PC-9 (cell line): ENCODE results near the gene TSSK6. TPM values are rescaled to one million over a fixed set of nuclear protein-coding genes. Genes with fewer than 3 reads are reported as not detected.

ENCODE experiments used
- BruUV-seq: library from RNA; stranded (reverse); fragments of 400-500 nt; replicated peaks from 2 replicates; lab custom pipeline; 2021; lab: Mats Ljungman, UMichigan
- CTCF ChIA-PET: fragments of 300-600 bp; sonication (Branson Sonifier 250); formaldehyde crosslinking; loops from one replicate; lab custom pipeline; 2022; ENCODE audit warnings: antibody characterized with exemption; lab: Charles Lee
- POLR2A ChIA-PET: fragments of 300-600 bp; sonication (Branson Sonifier 250); formaldehyde crosslinking; loops from one replicate; lab custom pipeline; 2022; ENCODE audit warnings: antibody characterized with exemption; ENCODE audit not compliant: unreplicated experiment; lab: Charles Lee
- DNase-seq, 2 experiments: peaks; one replicate each; pipeline versions ENCODE4 v3.0.0 to v3.0.0-alpha.2; 2015 to 2022; ENCODE audit warnings: mixed read lengths in 1 of 2
- H2AFZ ChIP-seq: fragments of 200-600 bp; sonication (generic); 2 replicates; pipeline ENCODE4 v1.8.1; 2017; ENCODE audit warnings: antibody characterized with exemption
- H3F3A ChIP-seq: fragments of 200-600 bp; sonication (generic); 2 replicates; pipeline ENCODE4 v1.8.1; 2017; ENCODE audit warnings: antibody characterized with exemption, mild to moderate bottlenecking, low read depth; ENCODE audit not compliant: insufficient read depth
- H3K27ac ChIP-seq: fragments of 200-600 bp; sonication (generic); 2 replicates; pipeline ENCODE4 v1.6.1; 2016; ENCODE audit warnings: mixed run types
- H3K27me3 ChIP-seq: fragments of 200-600 bp; sonication (generic); 2 replicates; pipeline ENCODE4 v1.6.1; 2016; ENCODE audit warnings: low read depth, mixed run types; ENCODE audit not compliant: insufficient read depth
- H3K36me3 ChIP-seq: fragments of 200-600 bp; sonication (generic); 2 replicates; pipeline ENCODE4 v1.6.1; 2016; ENCODE audit warnings: low read depth, mixed run types
- H3K4me1 ChIP-seq: fragments of 200-600 bp; sonication (generic); replicated peaks from 2 replicates; pipeline ENCODE4 v1.6.1; 2016; ENCODE audit warnings: mixed run types; ENCODE audit not compliant: insufficient read depth
- H3K4me2 ChIP-seq: fragments of 200-600 bp; sonication (generic); 2 replicates; pipeline ENCODE4 v1.6.1; 2017; ENCODE audit warnings: mixed run types
- H3K4me3 ChIP-seq: fragments of 200-600 bp; sonication (generic); 2 replicates; pipeline ENCODE4 v1.6.1; 2016; ENCODE audit warnings: mixed run types
- H3K79me2 ChIP-seq: fragments of 200-600 bp; sonication (generic); 2 replicates; pipeline ENCODE4 v1.6.1; 2017; ENCODE audit warnings: low read depth, mixed run types
- H3K9me2 ChIP-seq: fragments of 200-600 bp; sonication (generic); 2 replicates; pipeline ENCODE4 v1.8.1; 2017; ENCODE audit warnings: mild to moderate bottlenecking; ENCODE audit not compliant: insufficient read depth
- H3K9me3 ChIP-seq: fragments of 200-600 bp; sonication (generic); 2 replicates; pipeline ENCODE4 v1.8.1; 2016; ENCODE audit warnings: low read depth; ENCODE audit not compliant: insufficient read depth
- H4K20me1 ChIP-seq: fragments of 200-600 bp; sonication (generic); 2 replicates; pipeline ENCODE4 v1.8.1; 2017; ENCODE audit not compliant: insufficient read depth
- EZH2 ChIP-seq: fragments of 200-600 bp; sonication (generic); IDR thresholded peaks from 2 replicates; pipeline ENCODE4 v1.8.0; 2017; ENCODE audit warnings: antibody characterized with exemption, low read depth
- intact Hi-C: fragments of 100-400 bp; cut with micrococcal nuclease; formaldehyde crosslinking; loops from one replicate; pipeline ENCODE4 v1.10.0; 2022; ENCODE audit not compliant: unreplicated experiment
- total RNA-seq: library from RNA; stranded (reverse); gene quantifications from 2 replicates; pipeline ENCODE4 v1.2.3, GENCODE V29; 2021
- TF ChIP-seq, protein P1 (sequence below): fragments of 200-600 bp; sonication (generic); conservative IDR thresholded peaks from 2 replicates; pipeline ENCODE4 v1.6.1; 2017; ENCODE audit warnings: mixed run types, antibody characterized with exemption, mild to moderate bottlenecking, moderate library complexity

Gene TSSK6
- total RNA-seq, 1 experiment from 2014 or later: 2.0 TPM

DNA sequence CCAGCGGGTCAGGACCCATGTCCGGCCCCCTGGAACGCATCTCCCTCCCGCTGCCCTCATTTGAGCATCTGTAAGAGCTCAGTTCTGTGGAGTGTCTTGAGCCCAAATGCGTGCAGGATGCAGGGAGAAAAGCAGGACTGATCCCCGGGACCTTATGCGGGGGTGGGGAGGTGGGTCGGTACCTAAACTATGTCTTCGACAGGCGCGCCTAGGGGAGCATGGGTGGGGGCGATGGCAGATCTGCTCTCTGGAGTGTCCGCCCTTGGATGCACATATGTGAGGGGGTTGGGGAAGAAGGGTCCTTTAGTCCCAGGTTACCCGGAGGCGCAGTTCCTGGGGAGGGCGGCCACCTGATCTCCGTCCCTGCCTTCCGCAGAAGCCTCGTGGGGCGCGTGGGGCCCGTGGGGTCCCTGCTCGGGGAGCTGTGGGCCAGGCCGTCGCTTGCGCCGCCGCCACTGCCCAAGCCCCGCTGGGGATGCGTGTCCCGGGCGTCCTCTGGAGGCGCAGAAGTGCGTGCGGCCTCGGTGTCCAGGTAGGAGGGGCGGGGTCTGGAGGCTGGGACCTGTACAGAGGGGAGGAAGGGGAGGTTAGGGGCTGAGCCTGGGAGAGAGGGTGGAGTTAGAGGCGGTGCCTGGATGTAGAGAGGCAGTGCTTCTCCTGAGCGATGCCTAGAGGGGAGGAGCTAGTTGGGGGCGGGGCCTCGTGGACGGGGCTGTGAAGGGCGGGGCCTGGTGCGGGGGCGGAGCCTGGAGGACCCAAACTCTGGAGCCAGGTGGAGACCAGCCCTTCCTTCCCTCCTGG, 25.6 kb upstream of the TSSK6 start:
- ChIA-PET CTCF (interaction anchor here (0.5 to 0.6 kb wide), 3 partner anchors 9 to 621 kb away, joined by 3 to 4 read pairs (median 3); partner anchors contain the start of gene DDX49), POLR2A (interaction anchor here (0.6 kb wide), 1 partner anchor 30 kb away, joined by 19 read pairs; no protein-coding TSS in a partner anchor)
- H3K9me2 ChIP-seq: no peaks in the 10 kb centered on the region
- peak overlapping the region; percentile 85 for H3K4me2 ChIP-seq
- no peak for TF ChIP-seq EZH2
- TF ChIP-seq, protein P1, sequence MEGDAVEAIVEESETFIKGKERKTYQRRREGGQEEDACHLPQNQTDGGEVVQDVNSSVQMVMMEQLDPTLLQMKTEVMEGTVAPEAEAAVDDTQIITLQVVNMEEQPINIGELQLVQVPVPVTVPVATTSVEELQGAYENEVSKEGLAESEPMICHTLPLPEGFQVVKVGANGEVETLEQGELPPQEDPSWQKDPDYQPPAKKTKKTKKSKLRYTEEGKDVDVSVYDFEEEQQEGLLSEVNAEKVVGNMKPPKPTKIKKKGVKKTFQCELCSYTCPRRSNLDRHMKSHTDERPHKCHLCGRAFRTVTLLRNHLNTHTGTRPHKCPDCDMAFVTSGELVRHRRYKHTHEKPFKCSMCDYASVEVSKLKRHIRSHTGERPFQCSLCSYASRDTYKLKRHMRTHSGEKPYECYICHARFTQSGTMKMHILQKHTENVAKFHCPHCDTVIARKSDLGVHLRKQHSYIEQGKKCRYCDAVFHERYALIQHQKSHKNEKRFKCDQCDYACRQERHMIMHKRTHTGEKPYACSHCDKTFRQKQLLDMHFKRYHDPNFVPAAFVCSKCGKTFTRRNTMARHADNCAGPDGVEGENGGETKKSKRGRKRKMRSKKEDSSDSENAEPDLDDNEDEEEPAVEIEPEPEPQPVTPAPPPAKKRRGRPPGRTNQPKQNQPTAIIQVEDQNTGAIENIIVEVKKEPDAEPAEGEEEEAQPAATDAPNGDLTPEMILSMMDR: no peak; the same call in 1 of the 2 replicates
- intact Hi-C loops: no loop called here
- H2AFZ ChIP-seq: peak overlapping the region; percentile 72
- H3K4me3 ChIP-seq: peak overlapping the region; percentile 58
- no peaks in the 10 kb centered on the region for H3K27me3 ChIP-seq
- no peaks in the 10 kb centered on the region for H4K20me1 ChIP-seq
- no TSS peak for BruUV-seq
- H3K36me3 ChIP-seq: no peaks in the 10 kb centered on the region
- H3K9me3 ChIP-seq: no peaks in the 10 kb centered on the region
- H3K4me1 ChIP-seq: no peaks in the 10 kb centered on the region
- H3K27ac ChIP-seq: no peak overlapping the region
- no peaks in the 10 kb centered on the region for H3K79me2 ChIP-seq
- DNase-seq: peak; percentile 86 to 91
- H3F3A ChIP-seq: peaks cover 24% of the 10 kb centered on the region; the same call in 1 of the 2 replicates

DNA sequence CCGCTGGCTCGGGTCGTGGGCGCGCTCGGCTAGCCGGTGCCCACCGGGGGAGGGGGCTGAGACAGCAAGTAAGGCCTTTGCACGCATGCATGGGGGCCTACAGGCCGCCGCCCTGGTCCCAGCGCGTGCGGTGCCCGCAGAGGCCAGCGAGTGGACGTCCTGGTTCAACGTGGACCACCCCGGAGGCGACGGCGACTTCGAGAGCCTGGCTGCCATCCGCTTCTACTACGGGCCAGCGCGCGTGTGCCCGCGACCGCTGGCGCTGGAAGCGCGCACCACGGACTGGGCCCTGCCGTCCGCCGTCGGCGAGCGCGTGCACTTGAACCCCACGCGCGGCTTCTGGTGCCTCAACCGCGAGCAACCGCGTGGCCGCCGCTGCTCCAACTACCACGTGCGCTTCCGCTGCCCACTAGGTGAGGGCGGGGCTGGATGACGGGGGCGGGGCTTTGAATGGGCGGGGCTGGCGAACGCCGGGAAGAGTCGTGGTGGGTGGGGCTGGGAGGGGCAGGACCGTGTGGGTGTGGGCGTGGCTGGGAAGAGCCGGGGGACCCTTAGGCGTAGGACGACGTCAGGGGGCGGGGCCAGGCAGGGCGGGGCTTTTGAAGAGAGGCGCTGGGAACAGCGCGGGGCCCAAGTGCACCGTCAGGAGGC, 24.8 kb upstream of the TSSK6 start:
- H3K79me2 ChIP-seq: no peaks in the 10 kb centered on the region
- H4K20me1 ChIP-seq: no peaks in the 10 kb centered on the region
- no peaks in the 10 kb centered on the region for H3K9me2 ChIP-seq
- TF ChIP-seq, protein P1: no peak
- no TSS peak for BruUV-seq
- H3K4me3 ChIP-seq: peak overlapping the region; percentile 58
- peak overlapping the region; percentile 72 for H2AFZ ChIP-seq
- intact Hi-C loops: no loop called here
- ChIA-PET POLR2A (no interaction called here), CTCF (no interaction called here)
- DNase-seq: peak; percentile 49 to 62
- H3K9me3 ChIP-seq: no peaks in the 10 kb centered on the region
- peaks cover 24% of the 10 kb centered on the region; the same call in 1 of the 2 replicates for H3F3A ChIP-seq
- no peaks in the 10 kb centered on the region for H3K36me3 ChIP-seq
- H3K27me3 ChIP-seq: no peaks in the 10 kb centered on the region
- H3K4me1 ChIP-seq: no peaks in the 10 kb centered on the region
- no peak overlapping the region for H3K27ac ChIP-seq
- H3K4me2 ChIP-seq: peak overlapping the region; percentile 85

DNA sequence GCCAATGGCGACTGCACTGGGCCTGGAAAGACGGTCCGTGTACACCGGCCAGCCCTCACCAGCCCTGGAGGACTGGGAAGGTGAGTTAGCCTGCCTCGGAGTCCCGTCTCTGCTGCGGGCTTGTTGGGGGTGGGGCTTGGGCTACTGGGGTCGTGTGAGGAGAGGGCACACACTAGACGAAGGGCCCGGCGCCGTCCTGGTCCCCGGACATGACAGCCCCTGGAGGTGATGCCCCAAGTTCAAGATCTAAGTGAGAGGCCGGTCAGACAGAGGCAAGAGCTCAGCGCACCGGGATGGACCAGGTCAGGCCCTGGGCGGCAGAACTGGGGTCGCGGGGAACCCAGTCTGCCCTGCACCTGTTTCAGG, 24.3 kb upstream of the TSSK6 start:
- intact Hi-C loops: loop anchor here (10.0 kb wide), 1 partner anchor 235 kb away; no protein-coding TSS in a partner anchor
- H4K20me1 ChIP-seq: no peaks in the 10 kb centered on the region

More for the DNA sequence above, 24.3 kb upstream of the TSSK6 start:
- Histone ChIP-seq H3K4me2 (no peak overlapping the region), H3K4me3 (no peak overlapping the region), H3K9me3 (no peaks in the 10 kb centered on the region), H3K27ac (no peak overlapping the region), H3K27me3 (no peaks in the 10 kb centered on the region), H3F3A (peaks cover 24% of the 10 kb centered on the region; the same call in 1 of the 2 replicates), H3K9me2 (no peaks in the 10 kb centered on the region), H3K36me3 (no peaks in the 10 kb centered on the region), H3K4me1 (no peaks in the 10 kb centered on the region), H3K79me2 (no peaks in the 10 kb centered on the region), H2AFZ (no peak overlapping the region)
- TF ChIP-seq, protein P1: no peak
- TF ChIP-seq EZH2: no peak
- DNase-seq: no peak
- no TSS peak for BruUV-seq
- ChIA-PET POLR2A (no interaction called here), CTCF (no interaction called here)
